ENCODE measurements around the gene CCDC154. TPM values are rescaled to one million over a fixed set of nuclear protein-coding genes. Genes with fewer than 3 reads are reported as not detected.

Gene CCDC154
- total and polyA plus RNA-seq, 10 of the 15 experiments (the other 5 are each of a cell fraction or from before 2014, with no cell fraction given): 0.06 to 0.26 (median 0.25) TPM; not detected in 7

DNA sequence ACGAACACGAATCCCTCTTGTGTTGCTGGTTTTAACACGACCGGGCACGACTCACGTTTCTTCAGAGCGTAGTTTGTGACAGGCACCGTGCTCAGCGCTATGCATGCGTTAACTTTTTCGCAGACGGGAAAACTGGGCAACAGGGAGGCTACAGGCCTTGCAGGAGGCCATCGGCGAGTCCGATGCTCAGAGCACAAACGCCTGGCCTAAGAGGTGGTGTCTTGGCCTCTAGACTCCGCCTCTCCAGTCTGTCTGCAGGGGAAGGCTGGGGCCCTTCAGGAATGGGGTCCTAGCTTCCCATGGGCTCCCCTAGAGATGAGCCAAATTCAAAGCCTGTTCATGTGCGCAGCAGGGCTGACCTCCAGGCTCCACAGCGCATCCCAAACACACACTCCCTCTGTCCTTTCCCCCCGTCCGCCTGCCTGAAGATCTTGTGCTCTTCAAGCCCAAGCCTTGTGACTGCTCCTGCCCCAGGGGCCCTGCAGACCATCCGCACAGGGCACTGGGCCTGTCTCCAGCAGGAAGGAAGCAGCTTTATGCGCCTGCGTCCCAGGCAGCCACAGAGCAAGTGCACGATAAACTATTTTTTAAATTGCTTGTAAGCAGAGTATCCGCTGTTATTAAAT lies 27.3 kb upstream of the CCDC154 start:
- intact Hi-C loops (cut with micrococcal nuclease; ENCODE audit: unreplicated experiment) (loop anchor here (5.0 kb wide), 1 partner anchor 49 kb away; the partner anchor contains the start of gene UQCC4), in situ Hi-C loops (cut with MboI) (no loop called here)
- Histone ChIP-seq H4K20me1 (ENCODE audit: control insufficient read depth, insufficient read depth) (no peaks in the 10 kb centered on the region), H3K9me3 (replicated peaks; ENCODE audit: control insufficient read depth, insufficient read depth, low read length) (no peaks in the 10 kb centered on the region), H3K27me3 (replicated peaks in 1 of 2; ENCODE audit: control insufficient read depth in 2 of 2, insufficient read depth in 2 of 2, low read length in 1 of 2) (no peaks in the 10 kb centered on the region), H3K4me3 (peak overlapping the region; percentile 41), H3K79me2 (ENCODE audit: control insufficient read depth, insufficient read depth, low read length) (peaks cover 59% of the 10 kb centered on the region), H3K36me3 (ENCODE audit: control insufficient read depth in 2 of 2, insufficient read depth in 2 of 2, low read length in 1 of 2) (no peaks in the 10 kb centered on the region), H3K4me2 (ENCODE audit: control insufficient read depth, insufficient read depth) (peak overlapping the region; percentile 87), H3K27ac (ENCODE audit: control insufficient read depth, insufficient read depth) (peak overlapping the region; percentile 92), H3K9ac (ENCODE audit: control insufficient read depth, insufficient read depth, low read length) (peak overlapping the region; percentile 75), H3K4me1 (ENCODE audit: control insufficient read depth, insufficient read depth, low read length) (peaks cover 20% of the 10 kb centered on the region), H2AFZ (ENCODE audit: control insufficient read depth, low read depth, low read length) (peak overlapping the region; percentile 47)
- TF ChIP-seq SREBF1 (IDR thresholded peaks at IDR 0.05; ENCODE audit: low read length): no peak
- peak in 1 of 2 experiments; percentile 25; a peak in 1 of 4 replicates for TF ChIP-seq BHLHE40 (IDR thresholded peaks at IDR 0.05; ENCODE audit: borderline replicate concordance in 1 of 2, low read depth in 2 of 2, low read length in 1 of 2)
- TF ChIP-seq, protein P1, sequence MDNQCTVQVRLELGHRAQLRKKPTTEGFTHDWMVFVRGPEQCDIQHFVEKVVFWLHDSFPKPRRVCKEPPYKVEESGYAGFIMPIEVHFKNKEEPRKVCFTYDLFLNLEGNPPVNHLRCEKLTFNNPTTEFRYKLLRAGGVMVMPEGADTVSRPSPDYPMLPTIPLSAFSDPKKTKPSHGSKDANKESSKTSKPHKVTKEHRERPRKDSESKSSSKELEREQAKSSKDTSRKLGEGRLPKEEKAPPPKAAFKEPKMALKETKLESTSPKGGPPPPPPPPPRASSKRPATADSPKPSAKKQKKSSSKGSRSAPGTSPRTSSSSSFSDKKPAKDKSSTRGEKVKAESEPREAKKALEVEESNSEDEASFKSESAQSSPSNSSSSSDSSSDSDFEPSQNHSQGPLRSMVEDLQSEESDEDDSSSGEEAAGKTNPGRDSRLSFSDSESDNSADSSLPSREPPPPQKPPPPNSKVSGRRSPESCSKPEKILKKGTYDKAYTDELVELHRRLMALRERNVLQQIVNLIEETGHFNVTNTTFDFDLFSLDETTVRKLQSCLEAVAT (IDR thresholded peaks at IDR 0.05): 0 out of 2 replicates have a peak, but pooled peaks have one; percentile 20
- peak; percentile 26; the same call in 1 of the 2 replicates for TF ChIP-seq POLR2A (IDR thresholded peaks at IDR 0.05; ENCODE audit: low read depth, low read length)
- ChIA-PET RAD21 (ENCODE audit: unreplicated experiment) (interaction anchor here (1.3 kb wide), 1 partner anchor 50 kb away, joined by 3 read pairs; no protein-coding TSS in a partner anchor), SMC1A (ENCODE audit: uncharacterized antibody, unreplicated experiment) (interaction anchor here (0.9 kb wide), 1 partner anchor 51 kb away, joined by 3 read pairs; the partner anchor contains the start of gene UQCC4), CTCF (interaction anchor here (0.6 to 1.2 kb wide), 4 partner anchors 43 to 811 kb away, joined by 3 to 4 read pairs (median 3); partner anchors contain the start of gene MAPK8IP3), POLR2A (interaction anchor here (0.5 to 1.8 kb wide), 8 partner anchors 8 to 395 kb away, joined by 3 to 7 read pairs (median 4); partner anchors contain the start of genes TELO2 and UQCC4)
- BruUV-seq (replicated peaks): no TSS peak
- no peak for DNase-seq (ENCODE audit: low read depth, low spot score)
- no peak for FAIRE-seq
- 87% methylated on average over 26 of the region's 26 CpGs for WGBS (ENCODE audit: insufficient coverage, insufficient replicate concordance, low lambda C conversion rate, missing lambda C conversion rate)
- ATAC-seq: no peak

Measured in GM12878 (cell line).